AG04449 (cell line): Measurements from ENCODE around the gene LTB.

Experiments
- CTCF ChIA-PET: fragments of 350-600 bp; formaldehyde crosslinking; extraction: SDS; loops from one replicate; lab custom pipeline; 2021; ENCODE audit warnings: antibody characterized with exemption; lab: Yijun Ruan, JAX
- POLR2A ChIA-PET: fragments of 400-600, 350-600 bp; formaldehyde crosslinking; extraction: SDS; loops from one replicate; lab custom pipeline; 2020; ENCODE audit warnings: antibody characterized with exemption, inconsistent platforms; lab: Yijun Ruan, JAX
- DNase-seq: peaks from one replicate; pipeline ENCODE4 v3.0.0-alpha.2; 2010; ENCODE audit warnings: low read depth, low spot score
- H3K4me3 ChIP-seq: 2 replicates; pipeline ENCODE4 v1.5.1; 2011; ENCODE audit warnings: low read depth, mild to moderate bottlenecking, control low read depth, low read length
- CTCF ChIP-seq: IDR thresholded peaks from one replicate; pipeline ENCODE4 v1.5.1; 2011; ENCODE audit warnings: mild to moderate bottlenecking, moderate library complexity, low read length, control low read depth, inconsistent platforms; ENCODE audit not compliant: insufficient read depth; ENCODE audit errors: missing control alignments

Gene LTB

GRCh38 chr6:31540640-31541039 is 41.6 kb downstream of the LTB start:
- no peak for TF ChIP-seq CTCF
- CTCF ChIA-PET: interaction anchor here (0.8 to 38.4 kb wide), 5 partner anchors 11 to 68 kb away, joined by 3 to 1569 read pairs (median 5); partner anchors contain the start of genes LST1, LTB, NCR3 and TNF

GRCh38 chr6:31538805-31539400 is 43.3 kb downstream of the LTB start:
- CTCF ChIA-PET: interaction anchor here (1.5 to 38.4 kb wide), 4 partner anchors 11 to 49 kb away, joined by 4 to 1569 read pairs (median 10); partner anchors contain the start of genes LST1, LTB, MCCD1 and NCR3
- H3K4me3 ChIP-seq: peak overlapping the region; percentile 24
- DNase-seq: no peak
- no peak for TF ChIP-seq CTCF
- POLR2A ChIA-PET: interaction anchor here (1.0 kb wide), 1 partner anchor 97 kb away, joined by 3 read pairs; no protein-coding TSS in a partner anchor

More at GRCh38 chr6:31540640-31541039, 41.6 kb downstream of the LTB start:
- POLR2A ChIA-PET: interaction anchor here (0.7 to 2.3 kb wide), 6 partner anchors 12 to 1752 kb away, joined by 3 to 13 read pairs (median 4); partner anchors contain the start of genes HSPA1B and MCCD1
- DNase-seq: no peak
- H3K4me3 ChIP-seq: peak overlapping the region; percentile 97

GRCh38 chr6:31535538-31536324 is 46.5 kb downstream of the LTB start:
- ChIA-PET CTCF (interaction anchor here (1.4 to 38.4 kb wide), 2 partner anchors 52 to 74 kb away, joined by 3 to 1569 read pairs; partner anchors contain the start of genes LST1, LTB, NCR3 and TNF), POLR2A (no interaction called here)
- H3K4me3 ChIP-seq: no peak overlapping the region
- no peak for TF ChIP-seq CTCF
- DNase-seq: no peak

- POLR2A ChIA-PET: no interaction called here
- no peak overlapping the region for H3K4me3 ChIP-seq
- CTCF ChIA-PET: interaction anchor here (1.3 to 38.4 kb wide), 2 partner anchors 12 to 53 kb away, joined by 4 to 1569 read pairs; partner anchors contain the start of genes ATP6V1G2, LST1, LTB and NCR3
- TF ChIP-seq CTCF: no peak
- DNase-seq: no peak
Measured at GRCh38 chr6:31534521-31535040, 47.6 kb downstream of the LTB start.

GRCh38 chr6:31534011-31534410 is 48.2 kb downstream of the LTB start:
- CTCF ChIA-PET: interaction anchor here (1.3 to 38.4 kb wide), 2 partner anchors 12 to 54 kb away, joined by 4 to 1569 read pairs; partner anchors contain the start of genes ATP6V1G2, LST1, LTB and NCR3
- no peak for DNase-seq
- no peak overlapping the region for H3K4me3 ChIP-seq
- no peak for TF ChIP-seq CTCF
- POLR2A ChIA-PET: no interaction called here
